GM12873 (cell line): ENCODE results near the gene GIT2.

Experiments
- CTCF ChIP-seq: IDR thresholded peaks from 2 replicates; pipeline ENCODE4 v1.5.1; 2012; ENCODE audit warnings: low read depth, mild to moderate bottlenecking, moderate library complexity, low read length, control low read depth; ENCODE audit not compliant: insufficient read depth; ENCODE audit errors: missing control alignments

GIT2 gene

GRCh38 chr12:109900752-109901580 lies 95.2 kb downstream of the GIT2 start:
- no peak for TF ChIP-seq CTCF

- peak; percentile 42 for TF ChIP-seq CTCF
Measured at GRCh38 chr12:109899783-109900751, 96.1 kb downstream of the GIT2 start, which contains the start of gene TCHP. Gene TCHP, plus strand, starts transcription at chr12:109900274. Its CDS starts 2,753 bp downstream, at chr12:109903027.

- no peak for TF ChIP-seq CTCF
Measured at GRCh38 chr12:109897029-109897428, 99.1 kb downstream of the GIT2 start.

GRCh38 chr12:109896188-109896587 lies 100.0 kb downstream of the GIT2 start:
- TF ChIP-seq CTCF: no peak

- TF ChIP-seq CTCF: no peak
Measured at GRCh38 chr12:109894939-109895338, 101.2 kb downstream of the GIT2 start.

- TF ChIP-seq CTCF: no peak
Measured at GRCh38 chr12:109893261-109893995, 102.7 kb downstream of the GIT2 start.
